HFFc6 (cell line): ENCODE measurements around the gene HRH1. TPM values are rescaled to one million over a fixed set of nuclear protein-coding genes. Genes with fewer than 3 reads are reported as not detected.

Source experiments
- DNase-seq: peaks from one replicate; pipeline ENCODE4 v3.0.0-alpha.2; 2018
- H3K27ac Mint-ChIP-seq: 2 replicates; pipeline ENCODE4 v1.8.0; 2020; ENCODE audit warnings: mild to moderate bottlenecking, mixed read lengths
- H3K27me3 Mint-ChIP-seq: 2 replicates; pipeline ENCODE4 v1.8.0; 2021; ENCODE audit warnings: mild to moderate bottlenecking, moderate library complexity, mixed read lengths; ENCODE audit not compliant: insufficient read depth
- H3K36me3 Mint-ChIP-seq: 2 replicates; pipeline ENCODE4 v1.8.0; 2021; ENCODE audit warnings: low read depth, mixed read lengths
- H3K4me1 Mint-ChIP-seq: 2 replicates; pipeline ENCODE4 v1.8.0; 2020; ENCODE audit warnings: low read depth, mixed read lengths
- H3K4me3 Mint-ChIP-seq: 2 replicates; pipeline ENCODE4 v1.8.0; 2020; ENCODE audit warnings: mild to moderate bottlenecking, moderate library complexity, mixed read lengths
- H3K9me3 Mint-ChIP-seq: 2 replicates; pipeline ENCODE4 v1.8.0; 2020; ENCODE audit warnings: mild to moderate bottlenecking, mixed read lengths
- CTCF ChIP-seq: fragments of 200-600 bp; sonication (generic); IDR thresholded peaks from 2 replicates; pipeline ENCODE4 v1.5.0; 2021; ENCODE audit warnings: antibody characterized with exemption, mild to moderate bottlenecking
- total RNA-seq, 6 experiments: library from RNA; stranded (reverse); fragmentation: NEBNext Ultra II Directional; extraction: Animal tissue kit (Norgen Biotek cat#: 25700); gene quantifications; 2 replicates in 1 of 6; 3 replicates in 5 of 6; pipeline ENCODE4 v1.2.3, GENCODE V29; 2021

HRH1 gene
- total RNA-seq, 6 experiments from 2014 or later: 4.9 to 8.4 (median 6.4) TPM

- Mint-ChIP-seq H3K27ac (peak overlapping the region; percentile 97), H3K36me3 (peaks cover 30% of the 10 kb centered on the region), H3K4me3 (peak overlapping the region; percentile 79), H3K9me3 (peaks cover 16% of the 10 kb centered on the region), H3K27me3 (peaks cover 1% of the 10 kb centered on the region; the same call in 1 of the 2 replicates), H3K4me1 (peaks cover 64% of the 10 kb centered on the region)
- DNase-seq: peak; percentile 94
- no peak for TF ChIP-seq CTCF
Observed at GRCh38 chr3:11238880-11239279, 84.6 kb downstream of the HRH1 start.

- H3K9me3 Mint-ChIP-seq: peaks cover 16% of the 10 kb centered on the region
- H3K4me3 Mint-ChIP-seq: no peak overlapping the region
- TF ChIP-seq CTCF: no peak
- no peak for DNase-seq
- peaks cover 35% of the 10 kb centered on the region for H3K36me3 Mint-ChIP-seq
- peaks cover 73% of the 10 kb centered on the region for H3K4me1 Mint-ChIP-seq
- peaks cover 1% of the 10 kb centered on the region; the same call in 1 of the 2 replicates for H3K27me3 Mint-ChIP-seq
- peak overlapping the region; percentile 97 for H3K27ac Mint-ChIP-seq
Observed at GRCh38 chr3:11239796-11240195, 85.5 kb downstream of the HRH1 start.

- no peak for DNase-seq
- Mint-ChIP-seq H3K27me3 (peaks cover 1% of the 10 kb centered on the region; the same call in 1 of the 2 replicates), H3K36me3 (peaks cover 35% of the 10 kb centered on the region), H3K27ac (peak overlapping the region; percentile 17), H3K4me3 (peak overlapping the region; percentile 35; the same call in 1 of the 2 replicates), H3K4me1 (peaks cover 69% of the 10 kb centered on the region), H3K9me3 (peaks cover 16% of the 10 kb centered on the region)
- no peak for TF ChIP-seq CTCF
Observed at GRCh38 chr3:11240496-11240895, 86.2 kb downstream of the HRH1 start.

GRCh38 chr3:11244121-11244677 lies 89.9 kb downstream of the HRH1 start:
- H3K27ac Mint-ChIP-seq: 0 out of 2 replicates have a peak overlapping the region, but pooled peaks have one; percentile 36
- H3K27me3 Mint-ChIP-seq: no peaks in the 10 kb centered on the region
- H3K4me1 Mint-ChIP-seq: peaks cover 41% of the 10 kb centered on the region
- H3K36me3 Mint-ChIP-seq: peaks cover 34% of the 10 kb centered on the region
- DNase-seq: peak; percentile 53
- TF ChIP-seq CTCF: no peak
- H3K9me3 Mint-ChIP-seq: peaks cover 13% of the 10 kb centered on the region
- no peak overlapping the region for H3K4me3 Mint-ChIP-seq

- no peak for TF ChIP-seq CTCF
- no peaks in the 10 kb centered on the region for H3K27me3 Mint-ChIP-seq
- H3K9me3 Mint-ChIP-seq: peaks cover 4% of the 10 kb centered on the region
- no peak overlapping the region for H3K4me3 Mint-ChIP-seq
- DNase-seq: no peak
- peaks cover 31% of the 10 kb centered on the region for H3K4me1 Mint-ChIP-seq
- no peak overlapping the region for H3K27ac Mint-ChIP-seq
- H3K36me3 Mint-ChIP-seq: peaks cover 25% of the 10 kb centered on the region
Observed at GRCh38 chr3:11245276-11245675, 91.0 kb downstream of the HRH1 start.
